Vagina (tissue), 2 donors: Measurements from ENCODE around the gene DNAI2. TPM values are rescaled to one million over a fixed set of nuclear protein-coding genes. Genes with fewer than 3 reads are reported as not detected.

Experiments
- DNase-seq, 2 donors: peaks; one replicate each; pipeline ENCODE4 v3.0.0-alpha.2; 2017; ENCODE audit errors: extremely low spot score in 2 of 2
- H3K27ac ChIP-seq: fragments of 200-600 bp; sonication (generic); one replicate; pipeline ENCODE4 v1.5.1; 2019
- H3K27me3 ChIP-seq: fragments of 200-600 bp; sonication (generic); one replicate; pipeline ENCODE4 v1.5.1; 2019
- H3K36me3 ChIP-seq, 2 donors: fragments of 200-600 bp; sonication (generic); one replicate each; pipeline ENCODE4 v1.5.1; 2017 to 2019
- H3K4me1 ChIP-seq: fragments of 200-600 bp; sonication (generic); one replicate; pipeline ENCODE4 v1.5.1; 2019
- H3K4me3 ChIP-seq, 2 donors: fragments of 200-600 bp; sonication (generic); 1 replicate in 1 of 2; 2 replicates in 1 of 2; pipeline ENCODE4 v1.5.1; 2016 to 2019
- H3K9me3 ChIP-seq: fragments of 200-600 bp; sonication (generic); one replicate; pipeline ENCODE4 v1.5.1; 2019
- POLR2A ChIP-seq, 2 donors: fragments of 450-650 bp; IDR thresholded peaks; one replicate each; pipeline ENCODE4 v1.6.1; 2017; ENCODE audit warnings: antibody characterized with exemption in 2 of 2, mild to moderate bottlenecking in 2 of 2, moderate library complexity in 2 of 2
- POLR2AphosphoS5 ChIP-seq, 2 donors: sonication (generic); formaldehyde crosslinking; IDR thresholded peaks; one replicate each; pipeline ENCODE4 v1.9.0; 2017; ENCODE audit warnings: antibody characterized with exemption in 2 of 2, mild to moderate bottlenecking in 2 of 2, low read depth in 1 of 2; ENCODE audit not compliant: insufficient read depth in 1 of 2
- intact Hi-C: fragments of 100-400 bp; cut with DNase I; formaldehyde crosslinking; loops from one replicate; pipeline ENCODE4 v1.15.1; 2023
- total RNA-seq: library from RNA; depleted of rRNA; stranded (reverse); fragments of >200 nt; gene quantifications from one replicate; pipeline ENCODE4 v1.2.3, GENCODE V29; 2016
- TF ChIP-seq, protein P1 (sequence below), 3 experiments: fragments of 450-650 bp in 2 of 3; fragments of 200-600 bp in 1 of 3; sonication (generic) in 1 of 3; IDR thresholded peaks; one replicate each; pipeline ENCODE4 v1.5.1; 2017 to 2019; ENCODE audit warnings: antibody characterized with exemption in 3 of 3, mild to moderate bottlenecking in 2 of 3, moderate library complexity in 2 of 3

The DNAI2 gene
- total RNA-seq, 1 donor from 2014 or later, result not detected

GRCh38 chr17:74335529-74336062, 61.6 kb downstream of the DNAI2 start:
- Histone ChIP-seq H3K27me3 (no peaks in the 10 kb centered on the region), H3K4me3 (no peak overlapping the region)
- intact Hi-C loops, result no loop called here

GRCh38 chr17:74336307-74336706, 62.3 kb downstream of the DNAI2 start:
- Histone ChIP-seq H3K36me3 (no peaks in the 10 kb centered on the region), H3K4me1 (no peaks in the 10 kb centered on the region), H3K9me3 (no peaks in the 10 kb centered on the region), H3K27me3 (no peaks in the 10 kb centered on the region), H3K4me3 (no peak overlapping the region), H3K27ac (no peak overlapping the region)
- no peak for DNase-seq
- intact Hi-C loops, result no loop called here
- TF ChIP-seq POLR2AphosphoS5 (IDR thresholded peaks at IDR 0.05; ENCODE audit: insufficient read depth in 1 of 2, low read depth in 1 of 2) (no peak), POLR2A (IDR thresholded peaks at IDR 0.05) (no peak)
- TF ChIP-seq, protein P1, sequence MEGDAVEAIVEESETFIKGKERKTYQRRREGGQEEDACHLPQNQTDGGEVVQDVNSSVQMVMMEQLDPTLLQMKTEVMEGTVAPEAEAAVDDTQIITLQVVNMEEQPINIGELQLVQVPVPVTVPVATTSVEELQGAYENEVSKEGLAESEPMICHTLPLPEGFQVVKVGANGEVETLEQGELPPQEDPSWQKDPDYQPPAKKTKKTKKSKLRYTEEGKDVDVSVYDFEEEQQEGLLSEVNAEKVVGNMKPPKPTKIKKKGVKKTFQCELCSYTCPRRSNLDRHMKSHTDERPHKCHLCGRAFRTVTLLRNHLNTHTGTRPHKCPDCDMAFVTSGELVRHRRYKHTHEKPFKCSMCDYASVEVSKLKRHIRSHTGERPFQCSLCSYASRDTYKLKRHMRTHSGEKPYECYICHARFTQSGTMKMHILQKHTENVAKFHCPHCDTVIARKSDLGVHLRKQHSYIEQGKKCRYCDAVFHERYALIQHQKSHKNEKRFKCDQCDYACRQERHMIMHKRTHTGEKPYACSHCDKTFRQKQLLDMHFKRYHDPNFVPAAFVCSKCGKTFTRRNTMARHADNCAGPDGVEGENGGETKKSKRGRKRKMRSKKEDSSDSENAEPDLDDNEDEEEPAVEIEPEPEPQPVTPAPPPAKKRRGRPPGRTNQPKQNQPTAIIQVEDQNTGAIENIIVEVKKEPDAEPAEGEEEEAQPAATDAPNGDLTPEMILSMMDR (IDR thresholded peaks at IDR 0.05), result no peak

More at GRCh38 chr17:74335529-74336062, 61.6 kb downstream of the DNAI2 start:
- no peak for DNase-seq
- no peak overlapping the region for H3K27ac ChIP-seq
- no peaks in the 10 kb centered on the region for H3K36me3 ChIP-seq
- TF ChIP-seq POLR2A (IDR thresholded peaks at IDR 0.05) (no peak), POLR2AphosphoS5 (IDR thresholded peaks at IDR 0.05; ENCODE audit: insufficient read depth in 1 of 2, low read depth in 1 of 2) (no peak)
- TF ChIP-seq, protein P1 (IDR thresholded peaks at IDR 0.05), result no peak
- H3K4me1 ChIP-seq, result no peaks in the 10 kb centered on the region
- H3K9me3 ChIP-seq, result no peaks in the 10 kb centered on the region

GRCh38 chr17:74337834-74338500, 63.9 kb downstream of the DNAI2 start:
- no peak overlapping the region for H3K27ac ChIP-seq
- H3K4me1 ChIP-seq, result no peaks in the 10 kb centered on the region
- no peaks in the 10 kb centered on the region for H3K36me3 ChIP-seq
- H3K4me3 ChIP-seq, result no peak overlapping the region
- no peaks in the 10 kb centered on the region for H3K9me3 ChIP-seq
- intact Hi-C loops, result no loop called here
- TF ChIP-seq POLR2AphosphoS5 (IDR thresholded peaks at IDR 0.05; ENCODE audit: insufficient read depth in 1 of 2, low read depth in 1 of 2) (no peak), POLR2A (IDR thresholded peaks at IDR 0.05) (no peak)
- TF ChIP-seq, protein P1 (IDR thresholded peaks at IDR 0.05), result no peak
- no peaks in the 10 kb centered on the region for H3K27me3 ChIP-seq
- no peak for DNase-seq

DNA sequence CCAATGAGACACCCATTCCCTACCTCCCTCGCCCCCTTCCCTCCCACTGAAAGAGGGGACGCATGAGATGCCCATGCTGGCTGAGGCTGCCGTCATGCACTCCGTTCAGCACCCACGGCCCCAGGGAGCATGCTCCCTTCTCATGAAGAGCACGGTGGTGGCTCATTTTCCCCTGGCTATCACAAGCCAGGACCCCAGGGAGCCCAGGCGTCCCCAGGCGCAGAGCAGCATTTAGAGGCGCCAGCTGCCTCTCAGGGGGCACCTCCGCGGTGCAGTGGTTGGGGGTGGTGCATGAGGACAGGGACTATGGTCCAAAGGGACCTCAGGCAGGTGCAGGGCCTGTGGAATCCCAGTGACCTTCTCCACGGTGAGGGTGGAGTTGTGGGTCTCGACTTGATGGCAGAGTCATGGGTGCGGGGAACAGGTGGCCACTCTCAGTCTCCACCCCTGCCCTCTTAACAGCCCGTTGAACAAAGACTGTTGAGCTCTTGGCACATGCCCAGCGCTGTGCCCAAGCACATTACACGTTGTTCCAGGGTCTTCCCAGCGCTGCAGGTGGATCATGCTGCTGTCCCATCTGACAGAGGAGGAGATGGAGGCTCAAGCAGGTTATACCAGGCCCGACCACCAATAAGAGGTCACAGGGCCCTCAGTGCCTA, 65.6 kb downstream of the DNAI2 start:
- H3K4me1 ChIP-seq, result no peaks in the 10 kb centered on the region
- no peaks in the 10 kb centered on the region for H3K27me3 ChIP-seq
- intact Hi-C loops, result no loop called here
- no peaks in the 10 kb centered on the region for H3K9me3 ChIP-seq
- DNase-seq, result no peak
- no peak overlapping the region for H3K27ac ChIP-seq
- H3K4me3 ChIP-seq, result no peak overlapping the region
- H3K36me3 ChIP-seq, result no peaks in the 10 kb centered on the region
- TF ChIP-seq POLR2AphosphoS5 (IDR thresholded peaks at IDR 0.05; ENCODE audit: insufficient read depth in 1 of 2, low read depth in 1 of 2) (no peak), POLR2A (IDR thresholded peaks at IDR 0.05) (no peak)
- TF ChIP-seq, protein P1 (IDR thresholded peaks at IDR 0.05), result no peak
